ENCODE measurements around the gene LAMC3. TPM values are rescaled to one million over a fixed set of nuclear protein-coding genes. Genes with fewer than 3 reads are reported as not detected.

LAMC3 gene
- total and polyA plus RNA-seq, 2 donors from 2014 or later: 13.4 to 13.8 TPM

GRCh38 chr9:131049829-131050715 lies 41.1 kb downstream of the LAMC3 start:
- DNase-seq: peak in 2 of 5 donors; percentile 42 to 54

DNA sequence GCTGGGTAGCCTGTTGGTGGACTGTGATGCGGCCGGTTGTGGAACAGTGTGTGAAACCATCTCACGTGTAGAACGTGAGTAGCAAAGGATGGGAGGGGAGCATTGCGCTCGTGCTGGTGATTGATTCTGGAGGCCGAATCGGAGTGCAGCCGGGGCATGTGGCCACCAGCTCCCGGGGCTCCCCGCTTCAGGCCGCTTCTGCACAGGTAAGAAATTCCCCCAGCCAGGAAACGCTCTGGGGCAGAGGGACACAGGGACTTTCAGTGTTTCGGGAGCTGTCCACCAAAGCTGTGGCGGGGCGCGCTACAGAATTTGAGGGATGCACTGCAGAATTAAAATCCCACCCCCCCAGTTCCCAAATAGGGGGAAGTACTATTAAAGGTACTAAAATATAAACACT lies 41.9 kb downstream of the LAMC3 start:
- Histone ChIP-seq H3K27ac (ENCODE audit: low read depth in 2 of 2, low read length in 2 of 2) (no peak overlapping the region), H3K36me3 (ENCODE audit: control insufficient read depth in 2 of 3, insufficient read depth in 3 of 3, low read length in 3 of 3) (no peaks in the 10 kb centered on the region), H3K9me3 (ENCODE audit: control insufficient read depth in 2 of 3, insufficient read depth in 1 of 3, low read length in 3 of 3) (no peaks in the 10 kb centered on the region), H3K4me1 (ENCODE audit: control insufficient read depth in 2 of 3, insufficient read depth in 2 of 3, low read depth in 1 of 3, low read length in 3 of 3) (peaks cover 0 to 2% (median 0%) of the 10 kb centered on the region in 3 donors), H3K4me3 (ENCODE audit: low read length in 3 of 3) (no peak overlapping the region), H3K27me3 (ENCODE audit: control insufficient read depth, insufficient read depth, low read length) (no peaks in the 10 kb centered on the region), H3K9ac (ENCODE audit: low read length in 3 of 3) (no peak overlapping the region)
- intact Hi-C loops (cut with DNase I): no loop called here
- no peak for TF ChIP-seq CTCF (IDR thresholded peaks at IDR 0.05; ENCODE audit: borderline replicate concordance, extremely low read depth, insufficient read depth)
- FAIRE-seq (no peak), DNase-seq (no peak)

More at GRCh38 chr9:131049829-131050715, 41.1 kb downstream of the LAMC3 start:
- Histone ChIP-seq H3K9me3 (ENCODE audit: control insufficient read depth in 2 of 3, insufficient read depth in 1 of 3, low read length in 3 of 3) (no peaks in the 10 kb centered on the region), H3K9ac (ENCODE audit: low read length in 3 of 3) (no peak overlapping the region), H3K27ac (ENCODE audit: low read depth in 2 of 2, low read length in 2 of 2) (no peak overlapping the region), H3K36me3 (ENCODE audit: control insufficient read depth in 2 of 3, insufficient read depth in 3 of 3, low read length in 3 of 3) (no peaks in the 10 kb centered on the region), H3K4me1 (ENCODE audit: control insufficient read depth in 2 of 3, insufficient read depth in 2 of 3, low read depth in 1 of 3, low read length in 3 of 3) (peaks cover 0 to 2% (median 0%) of the 10 kb centered on the region in 3 donors), H3K4me3 (ENCODE audit: low read length in 3 of 3) (no peak overlapping the region), H3K27me3 (ENCODE audit: control insufficient read depth, insufficient read depth, low read length) (no peaks in the 10 kb centered on the region)
- intact Hi-C loops (cut with DNase I): loop anchor here (10.0 kb wide), 1 partner anchor 345 kb away; no protein-coding TSS in a partner anchor
- no peak for FAIRE-seq
- no peak for TF ChIP-seq CTCF (IDR thresholded peaks at IDR 0.05; ENCODE audit: borderline replicate concordance, extremely low read depth, insufficient read depth)

GRCh38 chr9:131051592-131052517 lies 42.9 kb downstream of the LAMC3 start:
- Histone ChIP-seq H3K27ac (ENCODE audit: low read depth in 2 of 2, low read length in 2 of 2) (no peak overlapping the region), H3K4me3 (ENCODE audit: low read length in 3 of 3) (no peak overlapping the region), H3K9me3 (ENCODE audit: control insufficient read depth in 2 of 3, insufficient read depth in 1 of 3, low read length in 3 of 3) (no peaks in the 10 kb centered on the region), H3K9ac (ENCODE audit: low read length in 3 of 3) (no peak overlapping the region), H3K4me1 (ENCODE audit: control insufficient read depth in 2 of 3, insufficient read depth in 2 of 3, low read depth in 1 of 3, low read length in 3 of 3) (no peaks in the 10 kb centered on the region), H3K36me3 (ENCODE audit: control insufficient read depth in 2 of 3, insufficient read depth in 3 of 3, low read length in 3 of 3) (no peaks in the 10 kb centered on the region), H3K27me3 (ENCODE audit: control insufficient read depth, insufficient read depth, low read length) (no peaks in the 10 kb centered on the region)
- FAIRE-seq (no peak), DNase-seq (peak in 3 of 5 donors; percentile 31 to 36 (median 35))
- TF ChIP-seq CTCF (IDR thresholded peaks at IDR 0.05; ENCODE audit: borderline replicate concordance, extremely low read depth, insufficient read depth): no peak
- intact Hi-C loops (cut with DNase I): no loop called here

All from kidney (tissue), 14 donors.